Prostate gland (tissue), 2 donors: Measurements from ENCODE around the gene SNRPE. TPM values are rescaled to one million over a fixed set of nuclear protein-coding genes. Genes with fewer than 3 reads are reported as not detected.
"Not testable (repeated sequence)": the region's sequence is repeated elsewhere in the genome, so short reads cannot be mapped to it uniquely, and the experiment has no call there.

ENCODE experiments used
- DNase-seq: peaks from one replicate; pipeline ENCODE4 v3.0.0-alpha.2; 2019; ENCODE audit warnings: low spot score
- H3K27ac ChIP-seq, 2 donors: fragments of 200-600 bp; sonication (generic); 2 replicates each; pipeline ENCODE4 v1.5.1; 2017 to 2019
- H3K27me3 ChIP-seq: fragments of 200-600 bp; sonication (generic); replicated peaks from 2 replicates; pipeline ENCODE4 v1.5.1; 2019; ENCODE audit not compliant: insufficient read depth
- H3K36me3 ChIP-seq, 2 donors: fragments of 200-600 bp; sonication (generic); 1 replicate in 1 of 2; 2 replicates in 1 of 2; pipeline versions ENCODE4 v1.5.1 to v1.8.1; 2017 to 2019
- H3K4me1 ChIP-seq: fragments of 200-600 bp; sonication (generic); replicated peaks from 2 replicates; pipeline ENCODE4 v1.5.1; 2019
- H3K4me3 ChIP-seq, 2 donors: fragments of 200-600 bp; sonication (generic); 2 replicates each; pipeline ENCODE4 v1.5.1; 2017 to 2019
- H3K9me3 ChIP-seq: fragments of 200-600 bp; sonication (generic); 2 replicates; pipeline ENCODE4 v1.5.1; 2017
- POLR2A ChIP-seq: fragments of 450-650 bp; IDR thresholded peaks from one replicate; pipeline ENCODE4 v1.6.1; 2016; ENCODE audit warnings: antibody characterized with exemption, mild to moderate bottlenecking
- POLR2AphosphoS5 ChIP-seq: sonication (generic); formaldehyde crosslinking; IDR thresholded peaks from one replicate; pipeline ENCODE4 v1.6.1; 2017; ENCODE audit warnings: antibody characterized with exemption
- WGBS: methylation state at CpG from one replicate; pipeline ENCODE4 v1.1.5; 2018; 5-methylcytosine and 5-hydroxymethylcytosine counted together
- intact Hi-C: fragments of 100-400 bp; cut with DNase I; formaldehyde crosslinking; loops from one replicate; pipeline ENCODE4 v1.14.2; 2022
- total RNA-seq, 2 donors: library from RNA; depleted of rRNA; stranded (reverse); fragments of >200 nt; gene quantifications; one replicate each; pipeline ENCODE4 v1.1.0, GENCODE V29; 2016
- TF ChIP-seq, protein P1 (sequence below), 4 experiments: fragments of 200-600 bp in 2 of 4; fragments of 450-650 bp in 2 of 4; sonication (generic) in 2 of 4; IDR thresholded peaks; 1 replicate in 3 of 4; 2 replicates in 1 of 4; pipeline ENCODE4 v1.5.1; 2016 to 2019; ENCODE audit warnings: antibody characterized with exemption in 4 of 4, mild to moderate bottlenecking in 2 of 4, moderate library complexity in 2 of 4

Gene SNRPE
- total RNA-seq, 2 donors from 2014 or later = 18.8 to 92.8 TPM

DNA sequence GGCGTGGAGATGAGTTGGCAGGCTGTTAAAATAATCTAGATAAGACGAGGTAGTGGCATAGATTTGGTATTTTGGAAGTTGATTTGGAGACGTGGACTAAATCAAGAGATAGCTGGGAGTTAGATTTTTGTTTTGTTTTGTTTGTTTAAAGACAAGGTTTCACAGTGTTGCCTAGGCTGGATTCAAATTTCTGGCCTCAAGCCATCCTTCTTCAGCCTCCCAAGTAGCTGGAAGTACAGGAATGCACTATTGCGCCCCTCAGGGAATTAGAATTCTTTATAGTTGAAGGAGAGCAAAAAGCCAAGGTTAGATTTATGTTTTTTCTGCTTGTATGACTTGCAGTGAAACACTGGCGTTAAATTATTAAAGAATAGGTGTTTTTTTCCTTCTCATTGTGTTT is 22.3 kb upstream of the SNRPE start:
- Histone ChIP-seq H3K4me3 (no peak overlapping the region), H3K27ac (no peak overlapping the region), H3K4me1 (peaks cover 2% of the 10 kb centered on the region), H3K27me3 (no peaks in the 10 kb centered on the region), H3K9me3 (no peaks in the 10 kb centered on the region), H3K36me3 (peaks cover 8 to 17% of the 10 kb centered on the region in 2 donors)
- 27% methylated on average over 5 of the region's 5 CpGs for WGBS
- TF ChIP-seq POLR2A = no peak
- TF ChIP-seq, protein P1, sequence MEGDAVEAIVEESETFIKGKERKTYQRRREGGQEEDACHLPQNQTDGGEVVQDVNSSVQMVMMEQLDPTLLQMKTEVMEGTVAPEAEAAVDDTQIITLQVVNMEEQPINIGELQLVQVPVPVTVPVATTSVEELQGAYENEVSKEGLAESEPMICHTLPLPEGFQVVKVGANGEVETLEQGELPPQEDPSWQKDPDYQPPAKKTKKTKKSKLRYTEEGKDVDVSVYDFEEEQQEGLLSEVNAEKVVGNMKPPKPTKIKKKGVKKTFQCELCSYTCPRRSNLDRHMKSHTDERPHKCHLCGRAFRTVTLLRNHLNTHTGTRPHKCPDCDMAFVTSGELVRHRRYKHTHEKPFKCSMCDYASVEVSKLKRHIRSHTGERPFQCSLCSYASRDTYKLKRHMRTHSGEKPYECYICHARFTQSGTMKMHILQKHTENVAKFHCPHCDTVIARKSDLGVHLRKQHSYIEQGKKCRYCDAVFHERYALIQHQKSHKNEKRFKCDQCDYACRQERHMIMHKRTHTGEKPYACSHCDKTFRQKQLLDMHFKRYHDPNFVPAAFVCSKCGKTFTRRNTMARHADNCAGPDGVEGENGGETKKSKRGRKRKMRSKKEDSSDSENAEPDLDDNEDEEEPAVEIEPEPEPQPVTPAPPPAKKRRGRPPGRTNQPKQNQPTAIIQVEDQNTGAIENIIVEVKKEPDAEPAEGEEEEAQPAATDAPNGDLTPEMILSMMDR (IDR thresholded peaks at IDR 0.05) = no peak
- TF ChIP-seq POLR2AphosphoS5 = no peak
- intact Hi-C loops = no loop called here
- peak; percentile 25 for DNase-seq

DNA sequence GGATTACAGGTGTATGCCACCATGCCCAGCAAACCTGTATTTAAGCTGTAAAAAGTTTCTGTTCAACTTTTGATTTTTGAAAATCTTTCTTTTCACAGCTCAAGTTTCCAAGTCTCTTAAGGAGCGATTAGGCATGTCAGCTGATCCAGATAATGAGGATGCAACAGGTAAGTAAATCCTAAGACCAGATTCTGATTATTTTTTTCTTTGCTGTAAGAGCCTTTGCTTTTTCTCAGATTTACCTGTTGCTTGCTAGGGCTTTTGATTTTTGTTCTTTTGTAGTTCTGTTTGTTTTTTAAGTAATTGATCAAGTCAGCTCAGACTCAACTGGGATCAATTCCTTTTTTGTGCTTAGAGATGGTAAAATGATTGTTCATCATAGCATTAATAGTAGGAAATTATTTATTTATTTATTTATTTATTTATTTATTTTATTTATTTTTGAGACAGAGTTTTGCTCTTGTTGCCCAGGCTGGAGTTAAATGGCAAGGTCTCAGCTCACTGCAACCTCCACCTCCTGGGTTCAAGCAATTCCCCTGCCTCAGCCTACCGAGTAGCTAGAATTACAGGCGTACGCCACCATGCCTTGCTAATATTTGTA is 21.1 kb upstream of the SNRPE start:
- no peak for DNase-seq
- TF ChIP-seq POLR2A = no peak
- no peak for TF ChIP-seq POLR2AphosphoS5
- TF ChIP-seq, protein P1 (IDR thresholded peaks at IDR 0.05) = no peak
- intact Hi-C loops = no loop called here
- Histone ChIP-seq H3K27ac (no peak overlapping the region), H3K27me3 (no peaks in the 10 kb centered on the region), H3K4me3 (no peak overlapping the region), H3K4me1 (peaks cover 2% of the 10 kb centered on the region), H3K36me3 (peaks cover 3 to 7% of the 10 kb centered on the region in 2 donors), H3K9me3 (no peaks in the 10 kb centered on the region)
- 97% methylated on average over 4 of the region's 4 CpGs for WGBS

DNA sequence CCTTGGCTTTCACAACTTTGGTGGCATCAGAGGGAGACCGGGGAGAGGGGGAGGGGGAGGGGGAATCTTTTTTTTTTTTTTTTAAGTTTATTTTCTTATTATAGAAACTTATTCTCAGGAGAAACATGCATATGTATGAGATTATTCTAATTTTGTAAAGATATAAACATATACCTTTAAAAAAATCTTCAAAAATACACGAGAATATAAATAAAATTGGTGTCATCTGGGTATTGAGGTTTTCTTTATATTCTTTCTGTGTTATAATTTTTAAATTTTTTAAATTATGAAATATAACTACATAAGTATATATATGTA is 18.9 kb upstream of the SNRPE start:
- no peak overlapping the region for H3K27ac ChIP-seq
- H3K4me1 ChIP-seq = peaks cover 2% of the 10 kb centered on the region
- no peaks in the 10 kb centered on the region for H3K9me3 ChIP-seq
- no peak for TF ChIP-seq POLR2AphosphoS5
- TF ChIP-seq, protein P1 (IDR thresholded peaks at IDR 0.05) = no peak
- no peak for TF ChIP-seq POLR2A
- no peak overlapping the region for H3K4me3 ChIP-seq
- intact Hi-C loops = no loop called here
- peaks cover 3 to 12% of the 10 kb centered on the region in 2 donors for H3K36me3 ChIP-seq
- no peak for DNase-seq
- no peaks in the 10 kb centered on the region for H3K27me3 ChIP-seq
- WGBS = 91% methylated on average over 2 of the region's 2 CpGs

DNA sequence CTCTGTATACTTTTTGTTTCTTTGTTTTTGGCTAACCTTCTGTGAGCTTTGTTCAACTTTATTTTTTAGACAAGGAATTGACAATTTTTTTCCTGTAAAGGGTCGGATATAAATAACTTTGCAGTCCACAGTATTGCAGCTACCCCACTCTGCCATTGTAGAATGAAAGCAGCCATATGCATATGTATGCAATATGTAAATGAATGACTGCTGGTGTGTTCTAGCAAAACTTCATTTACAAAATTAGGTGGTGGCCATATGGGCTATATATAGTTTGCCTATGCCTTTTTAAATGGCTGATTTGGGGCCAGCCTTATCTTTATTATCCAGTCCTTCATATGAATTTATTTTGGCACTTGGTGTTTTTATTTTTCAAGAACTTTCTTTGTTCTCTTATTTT is 18.0 kb upstream of the SNRPE start:
- intact Hi-C loops = no loop called here
- Histone ChIP-seq H3K4me1 (peaks cover under 1% of the 10 kb centered on the region), H3K27me3 (no peaks in the 10 kb centered on the region), H3K27ac (no peak overlapping the region), H3K36me3 (peaks cover 3 to 21% of the 10 kb centered on the region in 2 donors), H3K4me3 (no peak overlapping the region), H3K9me3 (no peaks in the 10 kb centered on the region)
- 91% methylated on average over 1 of the region's 1 CpG for WGBS
- DNase-seq = no peak
- no peak for TF ChIP-seq POLR2A
- TF ChIP-seq POLR2AphosphoS5 = no peak
- TF ChIP-seq, protein P1 (IDR thresholded peaks at IDR 0.05) = no peak

DNA sequence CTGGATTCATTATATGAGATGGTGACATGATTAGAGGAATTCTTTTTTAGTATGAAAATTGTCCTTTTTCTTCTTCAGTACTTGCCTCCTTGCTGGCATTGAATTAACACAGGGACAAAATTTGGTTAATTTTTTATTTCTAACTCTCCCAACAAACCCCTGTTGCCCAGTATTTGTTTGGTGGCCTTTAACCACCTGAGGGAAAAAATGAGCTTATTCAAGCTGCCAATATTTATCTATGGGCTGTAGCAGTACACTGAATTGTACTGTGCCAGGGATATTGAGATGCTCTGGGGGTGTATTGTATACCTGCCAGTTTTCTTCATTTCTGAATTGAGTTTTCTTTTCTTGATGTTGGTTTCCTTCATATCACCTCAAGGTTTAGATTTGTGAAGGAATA is 8.3 kb upstream of the SNRPE start:
- peaks cover 5 to 29% of the 10 kb centered on the region in 2 donors for H3K36me3 ChIP-seq
- H3K9me3 ChIP-seq, DNase-seq, H3K4me1 ChIP-seq, H3K27ac ChIP-seq, H3K4me3 ChIP-seq, H3K27me3 ChIP-seq, intact Hi-C loops: not testable (repeated sequence)
